Activated CD4-positive, alpha-beta T cell treated with anti-CD3 and anti-CD28 coated beads, Interleukin-2, amount 10 ng/mL, durations not matched to agents 7 days and 5 days (primary cell): ENCODE results near the gene FBXO31. TPM values are rescaled to one million over a fixed set of nuclear protein-coding genes. Genes with fewer than 3 reads are reported as not detected.

Source experiments
- CTCF ChIA-PET: fragments of 350-600 bp; sonication (Branson Sonifier 250); formaldehyde crosslinking; loops from one replicate; lab custom pipeline; 2021; ENCODE audit warnings: antibody characterized with exemption; lab: Charles Lee
- POLR2A ChIA-PET: fragments of 350-600 bp; sonication (Branson Sonifier 250); formaldehyde crosslinking; loops from one replicate; lab custom pipeline; 2021; ENCODE audit warnings: antibody characterized with exemption; lab: Charles Lee
- DNase-seq: peaks from one replicate; pipeline ENCODE4 v3.0.0-alpha.2; 2020
- H3K27ac Mint-ChIP-seq: one replicate; pipeline ENCODE4 v1.8.0; 2021; ENCODE audit warnings: mild to moderate bottlenecking, moderate library complexity, mixed read lengths
- H3K27me3 Mint-ChIP-seq: one replicate; pipeline ENCODE4 v1.8.0; 2021; ENCODE audit warnings: mixed read lengths
- H3K36me3 Mint-ChIP-seq: one replicate; pipeline ENCODE4 v1.8.0; 2021; ENCODE audit warnings: low read depth, mixed read lengths
- H3K4me1 Mint-ChIP-seq: one replicate; pipeline ENCODE4 v1.8.0; 2021; ENCODE audit warnings: mixed read lengths
- H3K4me3 Mint-ChIP-seq: one replicate; pipeline ENCODE4 v1.8.0; 2021; ENCODE audit warnings: mild to moderate bottlenecking, moderate library complexity, mixed read lengths
- H3K9me3 Mint-ChIP-seq: one replicate; pipeline ENCODE4 v1.8.0; 2021; ENCODE audit warnings: mixed read lengths
- total RNA-seq, 2 experiments: library from RNA; stranded (reverse); gene quantifications; one replicate each; pipeline ENCODE4 v1.2.3, GENCODE V29; 2021

The FBXO31 gene, protein sequence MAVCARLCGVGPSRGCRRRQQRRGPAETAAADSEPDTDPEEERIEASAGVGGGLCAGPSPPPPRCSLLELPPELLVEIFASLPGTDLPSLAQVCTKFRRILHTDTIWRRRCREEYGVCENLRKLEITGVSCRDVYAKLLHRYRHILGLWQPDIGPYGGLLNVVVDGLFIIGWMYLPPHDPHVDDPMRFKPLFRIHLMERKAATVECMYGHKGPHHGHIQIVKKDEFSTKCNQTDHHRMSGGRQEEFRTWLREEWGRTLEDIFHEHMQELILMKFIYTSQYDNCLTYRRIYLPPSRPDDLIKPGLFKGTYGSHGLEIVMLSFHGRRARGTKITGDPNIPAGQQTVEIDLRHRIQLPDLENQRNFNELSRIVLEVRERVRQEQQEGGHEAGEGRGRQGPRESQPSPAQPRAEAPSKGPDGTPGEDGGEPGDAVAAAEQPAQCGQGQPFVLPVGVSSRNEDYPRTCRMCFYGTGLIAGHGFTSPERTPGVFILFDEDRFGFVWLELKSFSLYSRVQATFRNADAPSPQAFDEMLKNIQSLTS
- 10 to 100 TPM; 27.4 to 30.6 TPM for total RNA-seq

DNA sequence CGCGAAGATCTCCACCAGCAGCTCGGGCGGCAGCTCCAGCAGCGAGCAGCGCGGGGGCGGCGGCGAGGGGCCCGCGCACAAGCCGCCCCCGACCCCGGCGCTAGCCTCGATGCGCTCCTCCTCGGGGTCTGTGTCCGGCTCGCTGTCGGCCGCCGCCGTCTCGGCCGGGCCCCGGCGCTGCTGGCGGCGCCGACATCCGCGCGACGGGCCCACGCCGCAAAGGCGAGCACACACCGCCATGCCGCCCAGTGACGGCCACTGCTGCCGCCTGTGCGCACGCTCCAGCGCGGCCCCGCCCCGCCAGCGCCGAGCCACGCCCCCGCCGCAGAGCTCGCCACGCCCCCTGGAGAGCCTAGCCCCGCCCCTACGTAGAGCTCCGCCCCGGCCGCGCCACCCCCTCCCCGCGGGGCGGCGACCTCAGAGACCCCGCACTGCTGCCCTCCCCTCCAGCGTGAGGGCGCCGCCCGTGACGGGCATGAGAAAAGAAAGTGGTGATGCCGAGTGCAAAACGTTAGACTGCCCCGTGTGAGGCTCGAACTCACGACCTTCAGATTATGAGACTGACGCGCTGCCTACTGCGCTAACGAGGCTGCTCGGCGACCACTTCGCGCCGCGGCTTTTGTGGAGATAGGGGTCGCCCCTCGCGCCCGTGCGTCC, at the start of gene FBXO31:
Gene FBXO31 (minus strand): TSS at position 272 of the 657 bp plus-strand sequence. CDS start 32 bp downstream, at position 240.
- peak within 1 kb of the TSS; percentile 97 for H3K27ac Mint-ChIP-seq
- H3K36me3 Mint-ChIP-seq, result peaks cover 17% of the 10 kb centered on the region
- H3K4me1 Mint-ChIP-seq, result peaks cover 62% of the 10 kb centered on the region

DNA sequence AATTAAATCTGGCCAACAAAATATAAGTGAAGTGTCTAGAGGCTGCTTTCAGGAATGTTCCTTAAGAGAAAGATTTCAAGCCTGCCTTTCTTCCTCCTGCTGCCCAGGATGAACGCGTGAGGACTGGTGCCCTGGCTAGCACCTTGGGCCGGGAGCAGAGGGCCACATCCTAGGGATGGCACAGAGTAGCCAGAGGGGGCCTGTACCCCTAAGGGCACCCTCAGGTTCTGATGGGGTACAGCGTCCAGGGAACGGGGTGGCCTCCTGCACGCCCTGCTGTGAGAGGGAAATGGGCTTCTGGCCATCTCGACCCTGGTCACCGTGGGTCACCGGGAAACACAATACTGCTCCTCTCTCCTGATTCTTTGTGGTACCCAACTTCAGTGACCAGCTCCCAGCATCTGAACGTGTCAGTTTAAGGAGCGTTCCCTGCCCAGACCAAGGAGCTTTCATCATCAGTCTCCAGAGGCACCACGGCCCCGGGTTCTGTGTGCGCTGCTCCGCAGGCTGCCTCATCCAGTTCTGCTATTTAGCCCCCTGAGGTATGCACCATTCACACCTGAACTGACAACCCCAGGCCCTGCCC, 48.8 kb upstream of the FBXO31 start:
- ChIA-PET POLR2A (interaction anchor here (0.6 kb wide), 1 partner anchor 11 kb away, joined by 3 read pairs; no protein-coding TSS in a partner anchor), CTCF (interaction anchor here (1.0 to 1.5 kb wide), 2 partner anchors 12 to 18 kb away, joined by 3 to 4 read pairs; no protein-coding TSS in a partner anchor)
- H3K9me3 Mint-ChIP-seq, result no peaks in the 10 kb centered on the region
- H3K4me1 Mint-ChIP-seq, result peaks cover 15% of the 10 kb centered on the region
- DNase-seq, result no peak
- no peak overlapping the region for H3K27ac Mint-ChIP-seq
- H3K4me3 Mint-ChIP-seq, result no peak overlapping the region
- no peaks in the 10 kb centered on the region for H3K36me3 Mint-ChIP-seq
- peaks cover 4% of the 10 kb centered on the region for H3K27me3 Mint-ChIP-seq

More for the DNA sequence above, at the start of gene FBXO31:
- peak; percentile 87 for DNase-seq
- ChIA-PET CTCF (interaction anchor here (1.0 to 4.3 kb wide), 6 partner anchors 10 to 395 kb away, joined by 3 to 21 read pairs (median 4); partner anchors contain the start of gene C16orf95), POLR2A (interaction anchor here (0.6 to 0.9 kb wide), 4 partner anchors 16 to 140 kb away, joined by 3 to 8 read pairs (median 3); partner anchors contain the start of gene C16orf95)
- peaks cover 2% of the 10 kb centered on the region for H3K27me3 Mint-ChIP-seq
- H3K9me3 Mint-ChIP-seq, result no peaks in the 10 kb centered on the region
- H3K4me3 Mint-ChIP-seq, result peak within 1 kb of the TSS; percentile 88

DNA sequence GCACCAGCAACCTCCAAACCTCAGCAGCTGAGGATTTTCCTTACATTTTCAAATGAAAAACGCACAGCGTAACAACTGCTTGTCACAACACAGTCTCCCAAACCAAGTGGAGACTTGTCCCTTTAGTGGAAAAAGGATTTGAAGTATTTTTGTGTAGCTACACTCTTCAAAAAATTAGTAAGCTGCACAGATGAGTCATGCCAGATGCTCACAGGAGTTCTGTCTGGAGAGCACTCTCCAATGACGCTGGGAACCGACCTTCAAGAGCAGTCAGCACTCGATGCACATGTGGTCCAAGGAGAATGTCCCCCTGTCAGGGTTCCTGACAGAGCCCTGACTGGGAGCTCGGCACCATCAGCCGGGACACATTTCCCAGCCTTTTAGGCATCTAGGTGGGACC, 48.4 kb upstream of the FBXO31 start:
- no peaks in the 10 kb centered on the region for H3K9me3 Mint-ChIP-seq
- H3K4me3 Mint-ChIP-seq, result no peak overlapping the region
- H3K4me1 Mint-ChIP-seq, result peaks cover 14% of the 10 kb centered on the region
- H3K36me3 Mint-ChIP-seq, result no peaks in the 10 kb centered on the region
- no peak overlapping the region for H3K27ac Mint-ChIP-seq
- ChIA-PET CTCF (interaction anchor here (1.0 to 1.5 kb wide), 2 partner anchors 13 to 19 kb away, joined by 3 to 4 read pairs; no protein-coding TSS in a partner anchor), POLR2A (interaction anchor here (0.6 kb wide), 1 partner anchor 11 kb away, joined by 3 read pairs; no protein-coding TSS in a partner anchor)
- H3K27me3 Mint-ChIP-seq, result peaks cover 4% of the 10 kb centered on the region
- DNase-seq, result no peak

DNA sequence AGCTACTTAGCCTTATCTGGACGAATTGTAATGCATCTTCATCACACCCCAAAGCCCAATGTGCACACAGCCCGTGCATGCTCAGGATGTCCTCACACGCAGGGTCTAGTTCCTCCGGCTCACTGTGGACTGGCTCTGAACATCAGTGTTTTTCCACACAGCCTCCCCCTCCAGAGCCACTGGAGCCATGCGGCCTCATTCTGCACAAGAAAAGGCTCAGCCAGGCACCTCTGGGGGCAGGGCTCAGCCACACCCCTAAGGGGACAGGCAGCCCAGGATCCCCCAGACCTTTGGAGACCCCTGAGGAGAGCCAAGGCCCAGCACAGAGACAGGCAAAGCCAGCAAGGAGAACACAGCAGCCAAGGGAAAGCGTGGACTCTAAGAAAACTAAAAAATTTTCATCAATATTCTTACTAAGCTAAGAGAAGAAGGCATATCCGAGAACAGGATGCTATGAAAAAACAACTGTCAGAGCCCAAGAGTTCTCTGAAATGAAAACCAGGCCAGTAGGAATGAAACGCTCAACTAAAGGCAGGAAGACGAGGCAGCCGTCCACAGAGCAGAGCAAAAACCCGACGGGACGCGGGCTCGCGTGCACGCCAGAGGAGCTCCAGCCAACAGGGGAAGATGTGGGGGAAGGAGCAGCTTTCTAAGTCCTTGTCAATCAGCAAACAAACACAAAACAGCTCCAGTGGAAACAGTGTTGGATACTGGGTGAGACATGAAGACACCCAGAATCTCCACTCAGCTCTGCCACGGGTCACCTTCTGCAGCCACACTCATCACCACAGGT, 43.0 kb upstream of the FBXO31 start:
- DNase-seq, result no peak
- no peaks in the 10 kb centered on the region for H3K4me1 Mint-ChIP-seq
- H3K27me3 Mint-ChIP-seq, result no peaks in the 10 kb centered on the region
- CTCF ChIA-PET, result no interaction called here
- H3K9me3 Mint-ChIP-seq, result no peaks in the 10 kb centered on the region
- peaks cover 9% of the 10 kb centered on the region for H3K36me3 Mint-ChIP-seq
- no peak overlapping the region for H3K4me3 Mint-ChIP-seq
- H3K27ac Mint-ChIP-seq, result no peak overlapping the region
- POLR2A ChIA-PET, result no interaction called here

DNA sequence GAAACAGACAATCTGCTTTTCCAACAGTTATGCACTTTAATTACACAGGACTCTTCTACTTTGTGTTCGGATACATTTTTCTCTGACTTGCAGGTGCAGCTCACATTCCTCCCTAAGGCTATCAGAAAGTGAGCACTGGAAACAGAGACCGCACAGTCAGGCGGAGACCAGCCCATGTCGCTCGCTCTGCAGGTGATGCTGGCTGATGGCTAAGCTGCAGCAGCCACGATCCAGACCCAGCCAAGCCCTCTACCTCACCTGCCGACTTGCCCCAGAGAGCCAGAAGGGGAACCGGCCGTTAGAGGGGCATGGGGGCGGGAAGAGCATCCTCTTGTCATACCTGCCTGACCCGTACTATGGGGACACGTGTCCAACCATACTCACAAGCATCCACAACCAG, 42.4 kb upstream of the FBXO31 start:
- Mint-ChIP-seq H3K27ac (no peak overlapping the region), H3K4me1 (no peaks in the 10 kb centered on the region), H3K9me3 (no peaks in the 10 kb centered on the region), H3K4me3 (no peak overlapping the region), H3K36me3 (peaks cover 9% of the 10 kb centered on the region), H3K27me3 (no peaks in the 10 kb centered on the region)
- ChIA-PET CTCF (interaction anchor here (0.8 kb wide), 1 partner anchor 1301 kb away, joined by 4 read pairs; no protein-coding TSS in a partner anchor), POLR2A (no interaction called here)
- DNase-seq, result no peak

DNA sequence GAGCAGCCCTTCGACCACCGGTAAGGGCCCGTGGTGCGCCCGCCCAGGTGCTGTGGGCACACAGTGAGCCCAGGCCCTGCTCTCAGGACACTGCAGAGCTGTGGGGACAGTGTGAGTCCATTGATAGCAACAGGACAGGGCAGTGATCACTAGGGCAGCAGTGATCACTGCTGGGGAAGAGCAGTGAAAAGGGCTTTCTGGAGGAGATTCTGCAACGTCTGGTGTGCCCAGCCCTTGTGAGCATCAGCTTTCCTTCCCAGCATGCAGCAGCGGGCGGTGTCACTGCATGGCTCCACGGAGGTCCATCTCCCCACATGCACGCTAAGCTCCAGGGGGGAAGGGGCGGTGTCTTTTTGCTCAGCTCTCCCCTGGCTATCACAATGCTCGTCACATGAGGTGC, 40.7 kb upstream of the FBXO31 start:
- CTCF ChIA-PET, result interaction anchor here (0.8 to 1.1 kb wide), 2 partner anchors 10 to 22 kb away, joined by 3 to 4 read pairs; no protein-coding TSS in a partner anchor
- H3K27ac Mint-ChIP-seq, result no peak overlapping the region

DNA sequence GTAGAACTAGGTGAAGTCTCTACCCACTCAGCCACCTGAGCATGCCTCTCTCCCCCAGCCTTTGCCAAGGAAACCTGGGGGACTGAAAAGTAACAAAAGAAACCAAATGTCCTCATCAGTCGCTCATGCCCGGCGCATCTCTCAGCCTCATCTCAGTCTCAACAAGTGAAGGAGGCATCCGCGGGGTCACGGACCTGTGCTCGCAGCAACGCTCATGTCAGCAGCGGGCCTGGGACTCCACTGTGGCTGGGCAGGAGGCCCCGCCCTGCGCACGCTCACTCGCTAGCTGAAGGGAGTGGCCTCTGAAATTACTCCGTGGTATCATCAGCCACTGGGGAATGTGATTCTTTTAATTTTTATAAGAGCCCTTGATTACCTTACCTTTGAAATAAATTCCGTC, 39.9 kb upstream of the FBXO31 start:
- Mint-ChIP-seq H3K36me3 (peaks cover 9% of the 10 kb centered on the region), H3K4me3 (no peak overlapping the region), H3K27ac (no peak overlapping the region), H3K27me3 (no peaks in the 10 kb centered on the region), H3K9me3 (no peaks in the 10 kb centered on the region), H3K4me1 (no peaks in the 10 kb centered on the region)
- ChIA-PET CTCF (interaction anchor here (0.8 to 1.1 kb wide), 3 partner anchors 10 to 65 kb away, joined by 3 to 5 read pairs (median 4); no protein-coding TSS in a partner anchor), POLR2A (no interaction called here)
- no peak for DNase-seq

More for the DNA sequence above, 40.7 kb upstream of the FBXO31 start:
- no peak for DNase-seq
- Mint-ChIP-seq H3K9me3 (no peaks in the 10 kb centered on the region), H3K36me3 (peaks cover 9% of the 10 kb centered on the region), H3K27me3 (no peaks in the 10 kb centered on the region), H3K4me1 (no peaks in the 10 kb centered on the region), H3K4me3 (no peak overlapping the region)
- POLR2A ChIA-PET, result no interaction called here

DNA sequence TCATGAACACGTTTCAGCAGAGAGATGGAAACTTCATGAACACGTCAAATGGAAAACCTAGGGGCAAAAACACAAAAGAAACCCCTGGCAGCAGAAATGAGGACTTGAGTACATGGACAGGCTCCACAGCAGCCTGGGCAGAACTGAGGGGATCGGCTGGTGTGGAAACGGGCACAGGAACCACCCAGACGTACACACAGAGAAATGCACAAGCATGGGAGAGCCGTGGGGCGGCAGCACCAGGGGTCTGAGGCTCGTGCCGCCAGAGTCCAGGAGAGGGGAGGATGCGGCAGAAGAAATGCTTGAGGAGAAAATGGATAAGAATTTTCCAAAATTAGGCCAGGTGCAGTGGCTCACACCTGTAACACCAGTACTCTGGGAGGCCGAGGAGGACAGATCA, 38.5 kb upstream of the FBXO31 start:
- no peak for DNase-seq
- no peak overlapping the region for H3K27ac Mint-ChIP-seq
- ChIA-PET POLR2A (interaction anchor here (0.7 kb wide), 1 partner anchor 41 kb away, joined by 5 read pairs; no protein-coding TSS in a partner anchor), CTCF (interaction anchor here (0.6 to 0.7 kb wide), 2 partner anchors 15 to 384 kb away, joined by 3 read pairs; no protein-coding TSS in a partner anchor)
- H3K27me3 Mint-ChIP-seq, result no peaks in the 10 kb centered on the region
- no peaks in the 10 kb centered on the region for H3K4me1 Mint-ChIP-seq
- H3K9me3 Mint-ChIP-seq, result no peaks in the 10 kb centered on the region
- peaks cover 9% of the 10 kb centered on the region for H3K36me3 Mint-ChIP-seq
- no peak overlapping the region for H3K4me3 Mint-ChIP-seq

DNA sequence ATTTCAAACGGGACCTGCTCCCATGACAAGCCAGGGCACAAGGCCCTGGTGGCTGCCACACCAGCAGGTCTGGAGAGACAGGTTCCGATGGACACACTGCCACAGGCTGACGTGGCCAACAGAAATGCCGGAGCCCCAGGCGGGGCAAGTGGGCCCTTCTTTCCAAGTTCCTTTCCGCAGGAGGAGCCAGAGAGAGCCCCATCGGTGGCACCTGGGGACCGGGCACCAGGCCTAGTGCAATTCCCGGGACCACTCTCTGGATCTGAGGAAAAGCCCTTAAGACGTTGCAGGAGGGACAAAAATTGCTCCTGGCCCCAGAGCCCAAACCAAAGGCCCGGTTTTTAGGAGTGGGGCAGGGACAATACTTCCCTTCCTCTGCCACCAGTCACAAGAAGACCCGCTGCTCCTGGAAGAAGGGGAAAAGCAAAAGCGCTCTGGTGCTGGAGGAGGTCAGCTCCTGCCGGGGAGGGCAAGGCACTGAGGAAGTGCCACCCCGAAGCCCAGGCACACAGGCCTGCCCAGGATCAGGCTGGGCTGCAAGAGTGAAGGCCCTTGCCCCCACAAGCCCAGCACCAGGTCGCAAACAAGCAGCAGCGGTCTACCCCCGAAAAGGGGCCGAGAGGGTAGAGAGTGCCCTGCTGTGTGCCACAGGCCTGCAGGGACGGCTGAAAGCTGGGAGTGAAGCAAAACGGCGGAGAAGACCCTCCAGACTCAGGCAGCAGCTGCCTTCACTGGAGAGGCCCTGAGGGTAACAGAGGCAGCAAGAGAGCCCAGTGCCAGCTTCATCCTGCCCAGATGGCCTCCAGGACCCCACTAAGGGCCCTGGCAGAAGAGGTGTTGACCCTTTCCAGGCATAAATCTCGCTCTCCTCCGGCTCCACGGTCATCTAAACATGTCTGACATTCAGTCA, 37.7 kb upstream of the FBXO31 start:
- ChIA-PET CTCF (interaction anchor here (0.7 to 1.2 kb wide), 3 partner anchors 26 to 383 kb away, joined by 3 to 6 read pairs (median 3); no protein-coding TSS in a partner anchor), POLR2A (interaction anchor here (0.7 kb wide), 1 partner anchor 42 kb away, joined by 5 read pairs; no protein-coding TSS in a partner anchor)
- H3K27me3 Mint-ChIP-seq, result no peaks in the 10 kb centered on the region
- no peak for DNase-seq
- H3K36me3 Mint-ChIP-seq, result peaks cover 9% of the 10 kb centered on the region
- no peaks in the 10 kb centered on the region for H3K9me3 Mint-ChIP-seq
- no peaks in the 10 kb centered on the region for H3K4me1 Mint-ChIP-seq
- H3K27ac Mint-ChIP-seq, result peak overlapping the region; percentile 2
- no peak overlapping the region for H3K4me3 Mint-ChIP-seq

DNA sequence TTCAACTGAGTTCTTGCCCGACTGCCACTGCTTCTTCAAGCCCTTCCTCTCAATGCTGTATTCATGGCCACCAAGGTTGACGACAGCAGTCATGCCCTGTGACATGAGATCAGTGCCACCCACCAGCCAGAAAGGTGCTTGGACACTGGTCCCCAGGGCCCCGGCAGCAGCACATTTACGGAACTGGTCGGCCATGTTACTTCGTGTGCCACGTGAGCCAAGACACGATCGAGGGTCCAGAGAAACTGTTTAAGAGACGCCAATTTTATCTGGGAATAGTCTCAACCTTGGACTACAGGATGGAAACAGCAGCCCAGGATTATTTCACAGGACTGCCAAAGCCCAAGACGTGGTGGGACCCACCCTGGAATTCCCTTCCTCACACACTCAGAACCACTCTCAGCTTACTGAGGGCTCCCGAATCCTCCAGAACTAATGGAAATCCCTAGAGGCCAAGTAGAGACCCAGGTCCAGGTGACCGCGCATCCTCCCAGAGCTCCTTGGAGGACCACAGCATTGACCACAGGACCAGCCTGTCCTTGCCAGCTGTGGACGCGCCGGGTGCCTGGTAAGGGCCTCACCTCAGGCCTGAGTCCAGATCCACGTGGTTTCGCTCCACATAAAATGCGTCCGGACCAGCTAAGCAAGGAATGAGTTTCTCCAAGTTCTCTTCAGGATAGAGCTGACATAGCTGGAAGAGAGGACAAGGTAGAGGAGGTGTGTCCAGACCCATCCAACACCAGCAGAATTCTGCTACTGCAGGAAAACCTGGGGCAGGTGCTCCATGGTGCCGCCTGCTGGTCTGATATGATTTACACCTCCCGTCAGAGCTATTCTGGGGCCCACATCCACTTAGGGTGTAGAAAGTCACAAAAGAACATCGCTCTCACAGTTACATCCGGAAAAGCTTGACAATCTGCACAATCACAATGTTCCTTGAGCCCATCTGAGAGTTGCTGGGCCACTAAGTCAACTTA, 36.7 kb upstream of the FBXO31 start:
- H3K4me3 Mint-ChIP-seq, result no peak overlapping the region

More for the DNA sequence above, 36.7 kb upstream of the FBXO31 start:
- H3K27ac Mint-ChIP-seq, result no peak overlapping the region
- H3K36me3 Mint-ChIP-seq, result peaks cover 9% of the 10 kb centered on the region
- no peaks in the 10 kb centered on the region for H3K4me1 Mint-ChIP-seq
- ChIA-PET CTCF (interaction anchor here (0.9 to 1.2 kb wide), 2 partner anchors 25 to 26 kb away, joined by 3 to 6 read pairs; no protein-coding TSS in a partner anchor), POLR2A (no interaction called here)
- no peaks in the 10 kb centered on the region for H3K9me3 Mint-ChIP-seq
- DNase-seq, result no peak
- H3K27me3 Mint-ChIP-seq, result no peaks in the 10 kb centered on the region
